GM21526 (cell line): ENCODE measurements around the gene SAA4.
"Not testable (repeated sequence)": the region's sequence is repeated elsewhere in the genome, so short reads cannot be mapped to it uniquely, and the experiment has no call there.

Source experiments
- ATAC-seq: cut with Tn5 transposase; IDR thresholded peaks from one replicate; pipeline ENCODE4 v1.9.1; 2021; ENCODE audit warnings: moderate library complexity; ENCODE audit not compliant: unreplicated experiment, low FRiP score

Gene SAA4

DNA sequence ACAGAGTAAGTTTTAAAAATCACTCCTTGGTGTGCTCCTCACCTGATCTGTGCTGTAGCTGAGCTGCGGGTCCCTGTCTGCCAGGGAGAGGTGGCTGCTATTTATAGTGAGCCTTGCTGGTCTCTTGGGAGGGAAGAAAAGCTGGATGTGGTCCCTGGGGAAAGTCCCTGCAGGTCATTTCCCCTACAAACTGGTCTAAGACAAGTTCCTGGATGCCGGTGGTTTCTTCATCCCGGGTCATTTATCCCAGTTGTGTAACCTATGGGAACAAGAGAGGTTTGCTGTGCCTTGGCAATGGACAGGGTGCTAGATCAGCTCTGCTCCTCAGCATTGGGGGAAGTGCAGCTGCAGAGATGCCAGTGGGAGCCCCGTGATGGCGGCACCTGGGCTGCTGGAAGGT lies 12.0 kb upstream of the SAA4 start, which contains the start of gene SAA2:
Gene SAA2, minus strand, starts transcription at position 108 of the 400 bp plus-strand sequence. CDS start 657 bp downstream, outside the sequence.
- no peak for ATAC-seq

DNA sequence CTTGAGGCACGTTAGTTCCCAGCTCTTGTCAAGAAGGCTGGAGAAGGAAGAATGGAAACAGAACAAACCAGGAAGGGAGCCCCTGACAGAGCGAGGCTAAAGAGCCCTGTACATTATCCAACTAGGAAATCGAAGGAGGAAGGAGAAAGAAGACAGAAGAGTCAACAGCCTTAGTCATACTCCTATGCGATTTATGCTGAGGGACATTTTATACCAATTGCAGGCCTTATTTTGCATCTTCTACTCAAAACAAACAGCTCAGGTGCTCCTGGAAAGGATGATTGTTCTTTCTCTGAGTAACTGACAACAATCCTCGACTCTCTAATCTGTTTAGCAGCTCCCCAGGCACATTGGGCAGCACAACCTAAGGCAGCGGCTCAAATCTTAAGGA lies 10.6 kb upstream of the SAA4 start:
- not testable (repeated sequence) for ATAC-seq

DNA sequence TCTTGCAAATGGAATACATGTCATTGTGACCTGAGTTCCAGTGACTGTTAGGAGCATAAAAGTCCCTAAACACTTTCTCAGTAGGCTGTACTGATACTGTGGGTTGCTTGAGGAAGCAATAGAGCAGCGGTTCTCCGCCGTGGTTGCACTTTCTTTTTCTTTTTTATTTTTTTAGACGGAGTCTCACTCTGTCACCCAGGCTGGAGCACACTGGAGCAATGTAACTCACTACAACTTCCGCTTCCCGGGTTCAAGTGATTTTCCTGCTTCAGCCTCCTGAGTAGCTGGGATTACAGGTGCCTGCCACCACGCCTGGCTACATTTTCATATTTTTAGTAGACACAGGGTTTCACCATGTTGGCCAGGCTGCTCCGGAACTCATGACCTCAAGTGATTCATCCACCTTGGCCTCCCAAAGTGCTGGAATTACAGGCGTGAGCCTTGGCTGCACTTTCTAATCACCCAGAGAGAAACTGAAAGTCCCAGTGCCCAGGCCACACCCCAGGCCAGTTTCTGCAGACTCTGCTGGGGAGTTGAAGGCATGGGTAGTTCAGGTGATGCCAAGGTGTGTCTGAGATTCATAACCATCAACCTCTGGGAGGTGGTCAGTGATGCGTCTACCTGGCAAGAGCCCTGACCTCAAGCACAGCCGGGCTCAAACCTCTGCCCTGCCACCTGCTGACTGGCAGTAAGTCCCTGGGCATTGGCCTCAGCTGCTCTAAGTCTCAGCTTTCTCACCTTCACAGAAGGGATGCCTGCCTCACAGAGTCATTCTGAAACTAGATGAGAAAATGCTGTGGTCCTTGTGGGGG lies 10.0 kb upstream of the SAA4 start:
- ATAC-seq: peak; percentile 71

DNA sequence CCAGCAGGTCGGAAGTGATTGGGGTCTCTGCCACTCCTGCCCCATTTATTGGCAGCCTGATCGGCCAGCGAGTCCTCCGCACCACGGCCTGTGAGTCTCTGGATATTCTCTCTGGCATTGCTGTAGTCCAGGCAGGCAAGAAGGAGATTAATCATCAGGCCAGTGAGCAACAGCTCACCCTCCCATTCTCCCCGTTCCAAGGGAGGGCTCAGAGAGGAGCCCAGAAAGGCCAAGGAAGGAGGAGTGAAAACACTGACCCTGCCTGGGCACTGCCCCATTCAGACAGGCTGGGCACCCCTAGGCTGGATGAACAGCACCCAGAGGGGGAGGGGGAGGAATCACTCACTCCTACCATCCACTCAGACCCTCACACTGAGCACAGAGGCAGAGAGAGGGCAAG lies 8.8 kb upstream of the SAA4 start:
- no peak for ATAC-seq

DNA sequence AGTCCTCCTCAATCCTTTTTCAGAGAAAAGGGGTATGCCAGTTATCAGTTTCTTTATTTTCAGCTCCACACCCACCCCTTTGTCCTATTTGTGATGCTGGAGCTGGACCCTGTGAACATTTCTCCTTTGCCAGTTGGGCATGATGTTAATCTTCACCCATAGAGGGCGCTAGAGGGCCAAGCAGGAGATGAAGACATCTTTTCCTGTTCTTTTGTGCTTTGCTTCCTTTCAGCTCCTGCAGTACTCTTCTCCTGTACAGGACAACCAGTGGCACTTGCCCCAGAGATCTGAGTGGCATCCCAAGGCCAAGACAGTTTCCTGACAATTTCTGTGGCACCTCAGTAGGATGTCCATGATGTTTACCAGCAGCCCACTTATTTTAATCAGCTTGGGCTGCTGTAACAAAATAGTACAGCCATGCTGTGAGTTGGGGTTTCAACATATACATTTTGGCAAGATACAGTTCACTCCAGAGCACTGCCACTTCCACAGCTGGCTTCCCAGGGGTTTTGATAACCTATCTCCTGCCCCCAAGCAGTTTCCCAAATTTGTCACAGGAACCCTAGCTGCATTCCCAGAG lies 7.3 kb upstream of the SAA4 start:
- ATAC-seq: no peak

DNA sequence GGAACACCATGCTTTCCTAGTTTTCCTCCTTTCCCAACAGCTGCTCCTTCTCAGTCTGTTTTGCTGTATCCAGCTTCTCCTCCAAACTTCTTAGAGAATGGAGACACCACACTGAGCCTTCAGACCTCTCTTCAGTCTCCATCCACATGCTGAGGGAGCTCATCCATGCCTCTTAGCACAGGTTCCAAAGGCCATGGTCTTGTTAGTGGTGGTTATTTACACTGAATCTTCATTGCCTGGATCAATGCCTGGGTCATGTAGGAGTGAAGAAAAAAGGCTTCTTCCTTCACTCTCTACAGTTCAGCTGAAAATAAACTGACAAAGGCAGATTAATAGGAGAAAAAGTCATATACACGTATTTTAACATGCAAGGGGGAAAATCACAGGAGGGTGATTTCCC lies 3.1 kb upstream of the SAA4 start:
- ATAC-seq: no peak

DNA sequence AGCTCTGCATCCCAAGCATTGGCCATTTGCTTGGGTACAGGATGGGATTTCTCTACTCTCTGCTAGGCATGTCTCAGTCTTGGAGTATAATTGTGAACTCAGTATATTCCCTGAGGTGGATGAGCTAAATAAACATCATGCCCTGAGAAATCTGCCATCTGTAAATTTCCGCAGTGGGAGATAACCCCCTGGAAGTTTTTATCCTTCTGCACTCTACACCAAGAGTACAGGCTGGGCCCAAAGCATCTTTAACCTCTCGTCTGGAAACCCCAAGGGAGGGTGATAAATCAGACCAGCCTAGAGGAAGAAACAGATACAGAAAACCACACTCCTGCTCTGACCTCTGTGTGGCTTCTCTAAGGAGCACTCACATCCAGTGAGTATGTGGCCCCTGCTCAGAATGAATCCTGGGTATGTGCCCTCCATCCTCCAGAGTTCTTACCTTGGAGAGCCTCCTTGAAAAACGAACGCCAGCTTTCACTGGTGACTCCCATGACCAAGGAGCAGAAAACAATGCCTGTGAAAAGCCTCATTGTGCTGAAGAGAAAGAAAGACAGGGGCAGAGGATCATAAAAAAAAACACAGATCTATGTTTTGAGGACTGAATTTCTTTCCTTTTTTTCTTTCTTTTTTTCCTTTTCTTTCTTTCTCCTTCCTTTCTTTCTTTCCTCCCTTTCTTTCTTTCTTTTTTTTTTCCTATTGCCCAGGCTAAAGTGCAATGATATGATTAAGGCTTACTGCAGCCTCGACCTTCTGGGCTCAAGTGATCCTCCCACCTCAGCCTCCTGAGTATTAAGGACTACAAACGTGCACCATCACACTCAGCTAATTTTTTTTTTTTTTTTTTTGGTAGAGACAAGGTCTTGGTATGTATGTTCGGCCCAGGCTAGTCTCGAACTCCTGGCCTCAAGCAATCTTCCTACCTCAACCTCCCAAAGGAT lies 938 bp downstream of the SAA4 start:
- no peak for ATAC-seq

DNA sequence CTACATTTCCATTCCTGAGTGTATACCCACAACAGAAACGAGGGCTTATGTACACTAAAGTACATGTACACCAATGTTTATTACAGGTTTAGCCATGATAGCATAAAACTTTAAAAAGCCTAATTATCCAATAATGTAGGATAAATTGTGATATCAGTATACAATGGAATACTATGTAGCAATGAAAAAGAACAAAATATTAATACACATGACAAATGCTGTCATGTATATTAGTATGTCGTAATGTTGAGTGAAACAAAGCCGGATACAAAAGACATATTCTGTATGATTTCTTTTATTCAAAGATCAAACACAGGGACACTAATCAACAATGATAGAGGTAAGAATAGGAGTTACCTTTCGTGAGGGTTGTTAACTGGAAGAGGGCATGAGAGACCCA lies 2.7 kb downstream of the SAA4 start:
- ATAC-seq: no peak

DNA sequence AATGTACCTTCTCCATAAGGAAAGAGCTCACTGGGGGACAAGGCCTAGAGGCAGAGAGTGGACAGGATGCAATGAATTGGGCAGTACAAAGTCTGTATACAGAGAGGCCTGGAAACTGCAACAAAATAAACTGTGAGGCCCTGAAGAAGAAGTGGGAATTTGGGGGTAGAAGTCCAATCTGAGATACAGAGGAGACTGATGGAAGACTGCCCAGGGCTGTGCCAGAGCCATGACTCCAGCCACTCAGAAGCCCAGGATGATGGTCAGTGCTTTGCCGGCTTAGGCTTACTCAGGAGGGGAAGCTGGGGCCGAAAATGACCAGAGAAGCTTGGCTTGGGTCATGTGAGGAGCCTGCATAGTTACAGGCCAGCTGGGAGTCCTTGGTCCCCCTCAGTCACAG lies 5.7 kb downstream of the SAA4 start:
- no peak for ATAC-seq

DNA sequence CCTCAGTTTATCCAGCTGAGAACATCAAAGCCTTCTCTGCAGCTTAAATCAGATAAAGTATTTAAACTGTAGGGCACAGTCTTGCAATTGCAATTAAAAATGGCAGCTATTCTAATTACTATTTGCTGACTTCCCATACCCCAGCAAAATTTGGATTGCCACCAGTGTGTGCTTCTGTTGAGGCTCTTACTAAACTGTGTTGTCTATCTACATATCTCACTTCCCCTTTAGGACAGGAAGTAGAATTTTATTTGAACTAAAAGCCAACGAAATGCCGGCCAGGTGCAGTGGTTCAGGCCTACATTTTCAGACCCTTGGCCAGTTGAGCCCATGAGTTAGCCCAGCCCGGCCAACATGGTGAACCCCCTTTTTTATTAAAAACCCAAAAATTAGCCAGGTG lies 7.1 kb downstream of the SAA4 start:
- peak; percentile 90 for ATAC-seq

DNA sequence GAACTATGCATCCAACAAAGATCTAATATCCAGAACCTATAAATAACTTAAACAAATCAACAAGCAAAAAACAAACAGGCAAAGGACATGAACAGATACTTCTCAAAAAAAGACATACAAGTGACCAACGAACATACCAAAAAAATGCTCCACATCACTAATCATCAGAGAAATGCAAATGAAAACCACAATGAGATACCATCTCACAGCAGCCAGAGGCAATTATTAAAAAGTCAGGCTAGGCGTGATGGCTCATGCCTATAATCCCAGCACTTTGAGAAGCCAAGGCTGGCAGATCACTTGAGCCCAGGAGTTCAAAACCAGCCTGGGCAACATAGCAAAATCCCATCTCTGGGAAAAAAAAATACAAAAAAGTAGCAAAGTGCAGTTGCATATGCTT lies 10.7 kb downstream of the SAA4 start:
- ATAC-seq: no peak

DNA sequence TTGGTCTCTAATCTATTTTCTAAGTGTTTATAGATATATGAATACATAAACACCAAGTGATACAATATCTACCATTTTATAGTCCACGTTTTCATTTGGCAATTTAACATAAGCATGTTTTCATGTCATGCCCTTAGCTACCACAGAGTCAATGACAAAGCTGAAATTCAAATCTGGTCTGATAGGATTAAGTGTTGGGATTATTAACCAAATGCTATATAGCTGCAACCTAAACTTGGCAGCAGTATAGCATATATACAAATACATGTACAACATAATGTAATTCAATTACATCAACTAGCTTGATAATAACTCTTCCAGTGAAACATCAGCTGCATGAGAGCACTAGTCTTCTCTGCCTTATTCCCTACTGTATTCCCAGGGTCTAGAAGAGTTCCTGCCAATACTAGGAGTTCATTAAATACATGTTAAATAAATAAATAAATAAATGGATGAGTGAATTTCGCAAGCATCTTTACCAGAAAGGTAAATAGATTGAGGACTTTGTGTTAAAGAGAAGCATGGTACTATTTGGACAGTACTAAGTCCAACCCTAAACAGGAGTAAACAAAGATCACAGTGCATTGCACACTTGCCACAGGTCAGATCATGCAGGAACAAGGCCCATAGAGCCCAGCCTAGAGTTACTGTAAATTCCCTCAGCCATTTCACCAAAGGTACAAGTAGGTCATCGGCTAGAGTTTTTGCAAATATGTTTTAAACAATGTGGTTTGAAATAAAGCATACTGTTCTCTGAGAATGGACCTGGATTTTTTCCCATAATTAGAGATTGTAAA lies 12.8 kb downstream of the SAA4 start:
- ATAC-seq: no peak

DNA sequence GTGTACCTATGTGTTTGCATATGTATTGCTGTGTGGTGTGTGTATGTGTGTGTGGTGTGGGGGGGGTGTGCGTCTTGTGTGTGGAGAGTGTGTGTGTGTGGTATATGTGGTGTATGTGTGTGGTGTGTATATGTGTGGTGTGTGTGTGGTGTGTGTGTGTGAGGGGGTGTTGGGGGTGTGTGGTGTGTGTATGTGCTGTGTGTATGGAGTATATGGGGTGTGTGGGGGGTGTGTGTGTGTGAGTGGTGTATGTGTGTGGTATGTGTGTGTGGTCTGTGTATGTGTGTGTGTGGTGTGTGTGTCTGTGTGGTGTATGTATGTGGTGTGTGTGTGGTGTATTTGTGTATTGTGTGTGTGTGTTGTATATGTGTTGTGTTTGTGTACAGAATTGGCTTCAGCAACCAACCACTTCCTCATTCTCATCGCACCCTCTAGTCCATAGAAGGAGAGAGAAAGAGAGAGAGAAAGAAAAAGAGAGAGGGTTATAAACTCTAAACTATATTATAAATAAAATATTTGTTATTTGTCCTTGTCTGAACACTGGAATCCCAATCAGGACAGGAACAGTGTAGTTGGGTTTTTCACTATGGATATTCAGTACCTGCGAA lies 13.7 kb downstream of the SAA4 start:
- ATAC-seq: no peak

DNA sequence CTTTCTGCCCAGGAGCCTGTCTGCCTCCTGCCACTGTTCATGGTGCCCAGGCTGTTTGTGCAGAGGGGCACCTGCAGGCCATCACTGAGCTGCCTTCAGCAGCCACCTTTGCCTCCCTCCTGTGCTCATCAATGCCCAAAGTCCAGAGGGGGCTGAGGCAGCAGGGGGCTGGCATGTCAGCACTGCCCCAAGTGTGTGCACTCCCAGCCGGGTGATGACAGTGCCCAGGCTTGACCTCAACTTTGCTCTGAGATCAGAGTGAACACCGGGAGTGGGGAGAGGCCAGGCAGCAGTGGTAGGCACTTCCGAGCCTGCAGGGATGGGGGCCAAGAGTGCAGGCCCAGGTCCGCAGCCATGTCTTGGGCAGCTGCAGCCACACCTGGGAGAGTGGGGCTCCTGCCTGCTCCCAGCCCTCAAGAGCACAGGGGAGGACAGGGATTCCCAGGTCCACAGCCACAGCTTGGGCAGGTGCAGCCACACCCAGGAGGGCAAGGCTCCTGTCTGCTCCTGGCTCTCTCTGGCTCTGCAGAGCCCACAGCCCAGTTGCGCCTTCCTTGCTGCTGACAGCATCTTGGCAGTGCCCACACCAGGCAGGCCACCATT lies 15.2 kb downstream of the SAA4 start:
- no peak for ATAC-seq

DNA sequence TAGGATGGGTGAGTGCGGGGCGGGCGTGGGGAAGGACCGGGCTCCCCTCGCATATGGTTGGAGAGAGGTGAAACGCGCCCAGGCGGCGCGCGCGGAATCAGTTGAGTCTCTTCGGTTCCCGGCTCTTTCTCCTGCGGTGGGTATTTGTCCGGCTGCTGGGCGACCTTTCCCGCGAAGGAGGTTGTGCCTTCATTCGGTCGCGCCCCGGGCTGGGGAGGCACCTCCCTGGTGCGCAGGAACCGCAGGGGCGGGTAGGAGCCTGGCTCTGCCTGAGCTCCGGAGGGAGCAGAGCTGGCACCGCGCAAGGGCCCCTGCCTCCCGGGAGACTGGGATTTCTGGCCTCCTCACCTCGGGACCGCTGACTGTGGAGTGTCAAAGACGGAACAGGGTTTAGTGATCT lies 27.5 kb downstream of the SAA4 start:
- ATAC-seq: no peak

DNA sequence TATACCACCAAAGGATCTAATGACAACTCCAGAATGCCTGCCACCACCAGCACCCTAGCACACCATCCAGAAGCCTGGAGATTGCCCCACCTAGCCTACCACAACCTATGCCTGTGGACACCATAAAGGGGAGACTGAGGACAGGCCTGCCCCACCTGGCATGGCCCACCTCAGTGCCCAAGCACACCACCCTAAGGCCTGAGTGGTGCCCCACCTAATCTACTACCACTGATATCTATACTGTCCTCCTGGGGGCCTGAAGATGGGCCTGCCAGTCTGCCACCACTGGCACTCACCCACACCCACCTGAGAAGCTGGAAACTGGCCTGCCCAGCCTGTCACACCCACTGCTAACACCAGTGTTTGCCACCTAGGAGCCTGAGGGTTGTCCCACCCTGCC lies 31.8 kb downstream of the SAA4 start:
- ATAC-seq: no peak

DNA sequence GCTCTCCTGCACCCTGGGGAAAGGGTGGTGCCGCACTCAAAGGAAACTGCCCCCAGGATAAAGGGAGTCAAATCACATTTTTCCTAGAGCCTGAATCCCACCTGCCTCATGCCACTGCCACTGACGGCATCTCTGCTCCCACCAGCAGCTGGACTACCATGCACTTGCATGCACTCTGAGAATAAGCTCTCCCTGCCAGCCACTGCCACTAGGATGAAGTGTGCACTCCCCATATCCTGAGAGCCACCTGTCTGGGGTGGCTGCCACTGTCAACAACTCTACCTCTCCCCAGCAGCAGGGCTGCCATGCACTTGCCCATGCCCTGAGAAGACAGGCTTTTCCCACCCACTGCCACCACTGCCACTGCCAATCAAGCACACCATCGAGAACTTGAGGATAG lies 32.4 kb downstream of the SAA4 start:
- no peak for ATAC-seq

DNA sequence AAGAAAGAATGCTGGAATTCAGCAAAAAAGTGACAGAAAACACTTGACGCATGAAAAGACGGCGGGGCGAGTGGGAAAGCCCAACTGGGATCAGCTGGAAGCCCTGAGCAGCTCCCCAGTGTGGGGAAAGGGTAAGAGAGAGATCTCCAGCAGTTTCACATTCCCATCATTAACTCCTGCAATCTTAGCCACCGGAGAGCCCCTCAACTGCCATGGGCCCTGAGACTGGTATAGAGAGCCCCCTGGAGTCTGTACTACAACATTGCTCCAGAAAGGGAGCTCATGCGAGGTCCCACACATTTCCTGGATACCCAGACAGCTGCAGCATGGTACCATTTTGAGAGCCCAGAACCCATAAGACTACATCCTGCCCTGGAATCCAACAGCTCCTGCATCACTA lies 32.9 kb downstream of the SAA4 start:
- peak; percentile 59 for ATAC-seq

DNA sequence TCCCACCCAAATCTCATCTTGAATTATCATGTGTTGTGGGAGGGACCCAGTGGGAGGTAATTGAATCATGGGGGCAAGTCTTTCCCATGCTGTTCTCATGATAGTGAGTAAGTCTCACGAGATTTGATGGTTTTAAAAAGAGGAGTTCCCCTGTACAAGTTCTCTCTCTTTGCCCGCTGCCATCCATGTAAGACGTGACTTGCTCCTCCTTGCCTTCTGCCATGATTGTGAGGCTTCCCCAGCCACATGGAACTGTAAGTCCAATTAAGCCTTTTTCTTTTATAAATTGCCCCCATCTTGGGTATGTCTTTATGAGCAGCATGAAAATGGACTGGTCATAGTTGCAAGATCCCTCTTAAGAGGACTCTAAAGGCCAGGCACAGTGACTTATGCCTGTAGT lies 38.9 kb downstream of the SAA4 start:
- ATAC-seq: not testable (repeated sequence)

DNA sequence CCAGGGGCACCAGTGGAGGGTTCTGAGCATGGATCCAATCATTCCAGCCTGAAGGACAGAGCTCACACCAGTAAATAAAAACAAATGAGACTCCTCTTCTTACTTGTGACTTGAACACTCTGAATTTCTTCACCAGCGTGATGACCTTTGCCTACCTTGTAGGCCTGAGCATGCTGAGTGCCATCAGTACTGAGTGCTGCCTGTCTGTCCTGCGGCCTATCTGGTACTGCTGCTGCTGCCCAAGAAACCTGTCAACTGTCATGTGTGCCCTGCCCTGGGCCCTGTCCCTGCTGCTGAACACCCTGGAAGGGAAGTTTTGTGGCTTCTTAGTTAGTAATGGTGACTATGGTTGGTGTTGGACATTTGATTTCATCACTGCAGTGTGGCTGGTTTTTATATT lies 40.1 kb downstream of the SAA4 start:
- ATAC-seq: no peak
